Inflammatory macrophage treated with lipopolysaccharide for 1 hour (primary cell): ENCODE results near the gene RECQL5.

ENCODE experiments used
- DNase-seq, 2 donors: peaks; one replicate each; pipeline ENCODE4 v3.0.0-alpha.2; 2020 to 2022

Gene RECQL5

DNA sequence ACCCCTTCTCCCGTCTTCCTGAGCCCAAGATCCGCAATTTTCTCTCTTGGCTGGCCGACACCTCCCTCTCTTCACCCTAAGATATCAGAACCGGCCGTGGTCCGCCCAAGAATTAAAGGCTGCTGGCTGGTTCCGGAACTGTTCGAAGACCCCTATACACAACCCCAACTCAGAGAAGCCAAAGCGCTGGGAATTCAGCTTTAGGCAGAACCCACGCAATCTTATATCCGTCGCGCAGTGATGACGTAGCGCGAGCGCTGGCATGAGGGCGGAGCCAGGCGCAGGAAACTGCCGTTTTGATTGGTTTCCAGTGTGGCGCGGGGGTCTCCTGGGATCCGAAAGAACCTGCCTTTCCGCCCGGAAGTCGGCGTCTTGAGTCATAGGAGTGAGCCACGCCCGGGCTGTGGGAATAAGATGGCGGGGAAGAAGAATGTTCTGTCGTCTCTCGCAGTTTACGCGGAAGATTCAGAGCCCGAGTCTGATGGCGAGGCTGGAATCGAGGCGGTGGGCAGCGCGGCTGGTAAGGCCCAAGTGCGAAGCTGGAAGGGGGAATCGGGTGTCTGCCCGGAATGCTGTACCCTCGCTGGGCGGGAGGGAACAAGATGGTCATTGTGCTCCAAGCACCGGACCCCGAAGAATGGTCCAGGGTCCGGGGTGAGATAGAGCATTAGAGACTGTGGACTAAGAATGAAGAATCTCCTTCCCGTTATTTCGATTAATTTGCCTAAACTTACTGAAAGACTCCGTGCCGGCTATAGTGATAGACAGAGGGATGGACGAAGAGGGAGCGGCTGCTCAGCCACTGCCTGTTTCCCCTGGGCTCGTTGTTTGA, at the start of gene RECQL5, which contains the start of gene SAP30BP:
Gene RECQL5, minus strand, starts transcription at position 196 of the 832 bp plus-strand sequence. CDS start 597 bp downstream, outside the sequence.
Gene SAP30BP, plus strand, starts transcription at position 380 of the 832 bp plus-strand sequence. Its CDS starts 35 bp downstream, at position 415.
- peak; percentile 96 to 100 for DNase-seq

DNA sequence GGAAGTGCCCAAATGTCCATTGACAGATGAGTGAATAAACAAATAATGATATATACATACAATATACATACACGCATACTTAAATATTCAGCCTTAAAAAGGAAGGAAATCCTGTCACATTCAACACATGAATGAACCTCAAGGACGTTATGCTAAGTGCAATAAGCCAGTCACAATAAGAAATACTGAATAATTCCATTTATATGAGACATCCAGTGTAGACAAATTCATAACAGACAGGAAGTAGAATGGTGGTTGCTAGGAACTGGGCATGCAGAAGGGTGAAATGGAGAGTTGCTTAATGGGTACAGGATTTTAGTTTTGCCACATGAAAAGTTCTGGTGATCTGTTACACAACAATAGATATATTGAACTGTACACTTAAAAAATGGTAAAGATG, 45.5 kb upstream of the RECQL5 start:
- DNase-seq, result no peak

DNA sequence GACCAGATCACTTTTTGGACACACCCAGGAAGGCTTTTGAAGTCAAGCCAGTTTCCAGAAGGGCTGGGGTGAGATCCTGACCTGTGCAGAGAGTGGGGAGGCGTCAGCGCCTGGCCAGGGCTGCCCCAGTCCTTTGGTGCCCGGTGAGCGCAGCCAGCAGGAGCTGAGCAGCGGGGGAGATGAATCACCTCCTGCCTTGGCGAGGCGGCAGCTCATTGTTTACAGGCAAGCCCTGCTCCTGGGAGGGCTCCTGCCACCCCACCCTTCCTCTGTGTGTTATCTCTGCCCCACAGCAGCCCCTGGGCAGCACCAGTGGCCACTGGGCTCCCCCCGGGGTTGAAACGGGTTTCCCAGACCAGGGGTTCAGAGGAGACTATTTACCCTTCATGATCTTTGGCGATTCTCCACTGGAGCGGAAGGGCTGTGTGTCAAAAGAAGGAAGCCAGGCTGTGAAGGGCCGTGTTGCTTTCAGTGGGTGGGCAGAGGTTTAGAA, 40.2 kb upstream of the RECQL5 start:
- no peak for DNase-seq

DNA sequence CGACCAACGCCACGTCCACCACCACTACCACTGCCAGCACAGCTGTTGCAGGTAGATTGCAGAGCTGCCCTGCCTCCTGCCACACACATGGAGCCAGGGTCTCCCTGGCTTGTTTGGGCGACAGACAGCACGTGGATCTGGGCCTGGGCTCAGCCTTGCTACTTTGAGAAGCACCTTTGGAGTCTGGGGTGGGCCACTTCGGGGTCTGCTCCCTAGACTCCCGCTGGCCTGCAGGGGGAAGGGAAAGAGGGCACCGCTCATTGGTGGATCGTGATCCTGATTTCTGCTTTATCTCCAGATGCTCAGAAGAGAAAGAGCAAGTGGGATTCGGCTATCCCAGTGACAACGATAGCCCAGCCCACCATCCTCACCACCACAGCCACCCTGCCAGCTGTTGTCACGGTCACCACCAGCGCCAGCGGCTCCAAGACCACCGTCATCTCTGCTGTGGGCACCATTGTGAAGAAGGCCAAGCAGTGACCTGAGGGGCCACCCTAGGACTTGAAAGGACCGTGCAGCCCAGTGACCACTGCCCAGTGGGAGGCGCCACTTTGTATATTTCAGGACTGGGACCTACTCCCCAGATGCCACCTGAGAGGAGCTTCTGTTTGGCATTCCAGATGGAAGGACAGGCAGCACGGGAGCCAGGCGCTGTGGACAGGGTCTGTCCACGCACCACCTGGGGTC, 39.2 kb upstream of the RECQL5 start:
- DNase-seq, result no peak

DNA sequence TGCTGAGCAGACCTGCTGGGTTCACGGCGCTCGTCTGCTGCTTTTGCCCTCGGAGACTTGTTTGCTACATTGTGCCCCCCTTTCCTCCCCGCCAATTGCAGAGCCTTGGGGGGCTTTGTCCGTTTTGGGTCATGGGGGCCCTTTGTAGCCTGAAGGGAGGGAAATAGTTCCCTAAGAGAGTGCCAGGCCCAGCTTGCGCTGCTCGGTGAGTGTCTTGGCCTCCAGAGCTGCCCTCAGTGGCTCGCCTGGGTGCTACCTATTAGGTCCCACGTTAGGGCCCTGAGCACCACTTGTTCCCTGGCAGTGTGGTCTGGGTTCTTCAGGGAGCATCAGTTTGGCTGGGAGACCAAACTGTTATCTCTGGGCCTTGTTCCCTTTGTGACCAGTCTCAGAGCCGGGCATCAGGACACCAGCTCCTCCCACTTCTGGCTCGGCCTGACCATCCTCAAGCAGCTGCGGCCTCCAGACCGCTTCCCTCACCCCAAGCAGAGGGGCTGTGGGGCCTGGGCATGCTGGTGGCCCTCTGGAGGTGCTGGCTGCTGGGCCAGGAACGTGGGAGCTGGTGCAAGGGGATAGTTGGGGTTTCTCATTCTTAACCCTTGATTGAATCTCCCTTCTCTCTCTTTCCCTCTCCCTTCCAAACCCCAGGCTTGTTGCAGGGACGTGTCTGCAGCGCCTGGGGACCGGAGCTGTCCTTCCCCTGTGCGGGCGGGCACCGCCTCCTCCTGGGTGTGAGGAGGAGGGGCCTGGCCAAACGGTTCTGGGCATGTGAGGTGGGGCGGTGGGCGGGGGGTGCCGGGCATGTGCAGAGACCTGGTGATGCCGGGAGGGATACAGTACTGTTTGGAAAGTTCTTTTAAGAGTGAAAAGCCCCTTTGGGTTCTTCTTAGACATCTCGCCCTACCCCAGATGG, 38.3 kb upstream of the RECQL5 start:
- DNase-seq, result no peak

DNA sequence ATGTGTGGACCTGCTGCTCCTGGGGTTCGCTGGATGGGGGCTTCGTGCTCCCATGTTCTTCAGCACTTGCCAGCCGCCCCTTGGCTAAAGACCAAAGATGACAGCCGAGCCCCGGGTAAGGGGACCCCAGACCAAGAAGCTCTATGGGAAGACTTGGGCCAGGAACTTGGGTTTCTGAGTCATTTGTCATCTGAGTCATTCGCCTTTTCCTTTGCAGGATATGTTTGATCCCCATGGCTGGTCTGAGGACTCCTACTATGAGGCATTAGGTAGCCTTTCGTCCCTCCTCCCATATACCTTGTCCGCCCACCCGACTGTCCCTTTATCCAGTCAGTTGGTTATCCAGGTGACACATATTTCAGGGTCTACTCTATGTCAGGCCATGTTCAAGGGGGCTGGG, 36.6 kb upstream of the RECQL5 start:
- no peak for DNase-seq

DNA sequence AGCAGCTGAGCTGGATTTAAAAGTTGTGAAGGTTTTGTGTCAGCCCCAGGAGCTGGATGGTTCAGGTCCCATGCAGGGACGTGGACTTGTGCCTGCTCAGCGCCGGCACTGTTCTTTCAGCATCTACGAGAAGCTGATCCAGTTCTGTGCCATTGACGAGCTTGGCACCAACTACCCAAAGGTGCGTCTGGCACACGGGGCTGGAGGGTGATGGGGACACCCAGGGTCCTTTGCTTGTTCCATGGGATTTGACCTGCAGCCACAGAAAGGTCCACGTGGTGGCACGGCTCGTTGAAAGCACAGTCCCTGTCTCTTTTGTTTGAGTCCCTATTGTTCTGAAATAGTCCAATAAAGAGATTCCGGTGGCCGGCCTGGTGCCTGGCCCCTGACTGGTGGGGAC, 36.2 kb upstream of the RECQL5 start:
- no peak for DNase-seq

DNA sequence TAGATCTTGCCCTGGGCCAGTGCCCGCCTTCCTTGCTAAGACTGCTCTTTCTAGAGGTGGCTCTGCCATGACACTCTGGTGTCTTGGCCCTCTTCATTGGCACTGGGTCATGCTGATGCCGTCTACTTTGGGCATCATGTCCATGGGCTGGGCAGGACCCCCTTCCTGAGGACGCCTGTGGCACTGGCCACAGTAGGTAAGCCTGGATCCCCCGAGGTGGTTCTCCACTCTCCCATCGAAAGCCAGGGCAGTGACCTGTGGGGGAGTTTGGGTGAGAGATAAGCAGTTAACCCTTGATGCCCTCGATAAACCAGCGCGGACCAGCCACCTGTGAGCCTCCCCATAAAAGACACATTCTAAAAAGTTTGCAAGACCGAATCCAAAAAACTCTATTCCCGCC, 34.3 kb upstream of the RECQL5 start:
- no peak for DNase-seq

DNA sequence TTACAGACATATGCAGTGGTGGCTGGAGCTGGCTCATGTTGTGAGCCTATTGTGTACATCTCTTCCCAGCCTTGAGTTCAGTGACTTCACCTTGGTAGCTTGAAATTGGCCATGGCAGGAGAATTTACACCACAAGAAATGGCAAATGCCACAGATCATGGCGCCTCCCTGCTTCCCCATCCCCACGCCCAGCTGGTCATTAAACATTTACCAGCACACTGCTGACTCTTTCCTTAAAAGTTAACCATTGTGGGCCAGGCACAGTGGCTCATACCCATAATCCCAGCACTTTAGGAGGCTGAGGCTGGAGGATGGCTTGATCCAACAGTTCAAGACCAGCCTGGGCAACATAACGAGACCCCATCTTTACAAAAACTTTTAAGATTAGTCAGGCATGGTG, 31.7 kb upstream of the RECQL5 start:
- DNase-seq, result no peak

DNA sequence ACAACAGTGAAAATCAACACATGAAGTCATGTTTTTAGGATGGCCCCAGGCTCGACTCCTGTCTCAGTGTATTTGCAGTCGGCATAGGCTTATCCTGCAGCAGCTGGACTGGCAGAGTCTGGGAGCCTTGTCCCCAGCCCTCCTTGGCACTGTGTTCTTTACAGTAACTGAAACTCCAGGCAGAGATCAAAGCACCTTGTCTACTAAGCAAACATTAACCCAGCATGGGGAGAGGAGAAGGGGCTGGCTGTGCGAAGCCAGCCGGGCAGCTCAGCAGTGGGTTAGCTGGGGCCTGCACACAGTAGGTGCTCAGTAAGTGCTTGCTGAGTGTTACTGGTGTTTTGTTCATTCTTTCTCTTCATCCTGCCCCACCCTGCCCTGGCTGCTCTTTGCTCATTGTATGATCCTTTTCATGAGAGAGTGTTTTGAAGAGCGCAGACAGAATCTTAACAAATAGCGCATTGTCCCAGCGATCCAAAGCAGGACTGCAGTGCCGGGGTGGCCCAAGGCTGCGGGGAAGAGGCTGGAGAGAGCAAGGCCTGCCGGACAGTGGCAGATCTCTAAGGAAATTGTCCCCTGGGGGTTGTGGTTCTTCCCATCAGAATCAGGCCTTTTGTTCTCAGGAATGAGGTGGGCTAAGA, 30.8 kb upstream of the RECQL5 start:
- DNase-seq, result no peak

DNA sequence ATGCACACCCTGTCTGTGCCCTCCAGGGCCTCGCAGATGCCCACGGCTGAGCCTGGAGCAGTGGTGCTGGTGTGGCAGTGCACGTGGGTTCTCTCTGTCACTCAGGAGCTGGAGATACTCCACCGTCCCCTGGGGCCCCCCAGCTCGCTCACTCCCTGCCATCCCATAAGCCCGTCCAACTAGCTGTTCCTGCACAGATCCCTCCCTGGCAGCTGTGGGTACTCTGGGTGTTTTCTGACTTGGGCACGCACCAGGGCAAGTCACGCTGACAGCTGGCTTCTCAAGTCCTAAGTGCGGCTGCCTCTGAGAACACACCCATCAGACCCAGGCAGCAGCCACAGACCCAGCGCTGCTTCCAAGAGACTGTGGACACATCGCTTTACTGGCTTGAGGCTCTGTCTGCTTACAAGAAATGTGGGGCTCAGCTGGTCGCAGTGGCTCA, 28.9 kb upstream of the RECQL5 start:
- no peak for DNase-seq

DNA sequence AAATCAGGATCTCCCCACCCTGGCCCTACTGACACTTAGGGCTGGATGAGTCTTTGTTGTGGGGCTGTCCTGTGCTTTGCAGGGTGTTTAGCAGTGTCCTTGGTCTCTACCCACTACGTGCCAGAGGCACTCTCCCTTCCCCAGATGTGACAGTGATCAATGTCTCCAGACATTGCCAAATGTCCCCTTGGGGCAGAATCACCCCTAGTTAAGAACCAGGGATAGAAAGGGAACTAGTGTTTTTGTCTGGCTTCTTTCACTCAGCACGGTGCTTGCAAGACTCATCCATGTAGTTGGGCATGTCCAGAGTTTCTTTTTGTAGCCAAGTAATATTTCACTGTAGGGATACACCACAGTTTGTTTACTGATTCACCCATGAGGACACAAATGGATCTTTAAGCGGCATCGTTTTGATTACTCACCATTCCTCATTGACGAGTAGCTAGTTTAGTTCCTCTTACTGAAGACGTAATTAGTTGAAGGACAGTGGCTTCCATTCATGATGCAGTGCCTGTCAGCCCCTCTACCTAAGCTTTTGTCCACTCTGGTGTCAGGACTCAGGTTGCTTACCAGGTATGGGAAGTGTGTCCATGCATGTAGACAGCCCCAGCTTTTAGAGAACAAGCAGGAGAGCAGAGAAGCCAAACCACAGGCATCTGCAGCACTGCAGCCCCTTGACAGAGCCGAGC, 28.3 kb upstream of the RECQL5 start:
- DNase-seq, result no peak

DNA sequence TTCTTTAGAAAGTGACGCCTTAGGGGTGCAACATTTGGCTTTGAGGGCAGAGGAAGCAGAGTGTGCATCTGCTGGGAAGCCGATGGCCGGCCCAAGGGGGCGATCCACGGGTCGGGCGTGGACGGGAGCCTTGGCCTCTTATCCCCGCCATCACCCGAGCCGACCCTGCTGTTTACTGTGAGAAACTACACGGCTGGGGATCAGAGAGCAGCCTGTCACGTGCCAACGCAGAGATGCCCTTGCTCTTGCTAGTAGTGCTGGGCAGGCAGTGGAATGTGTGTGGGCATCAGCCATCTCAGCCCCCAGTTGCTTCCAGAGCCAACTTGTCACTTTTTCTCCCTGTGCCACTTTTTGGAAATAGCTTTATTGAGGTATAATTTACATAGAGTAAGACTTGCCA, 27.6 kb upstream of the RECQL5 start:
- no peak for DNase-seq

DNA sequence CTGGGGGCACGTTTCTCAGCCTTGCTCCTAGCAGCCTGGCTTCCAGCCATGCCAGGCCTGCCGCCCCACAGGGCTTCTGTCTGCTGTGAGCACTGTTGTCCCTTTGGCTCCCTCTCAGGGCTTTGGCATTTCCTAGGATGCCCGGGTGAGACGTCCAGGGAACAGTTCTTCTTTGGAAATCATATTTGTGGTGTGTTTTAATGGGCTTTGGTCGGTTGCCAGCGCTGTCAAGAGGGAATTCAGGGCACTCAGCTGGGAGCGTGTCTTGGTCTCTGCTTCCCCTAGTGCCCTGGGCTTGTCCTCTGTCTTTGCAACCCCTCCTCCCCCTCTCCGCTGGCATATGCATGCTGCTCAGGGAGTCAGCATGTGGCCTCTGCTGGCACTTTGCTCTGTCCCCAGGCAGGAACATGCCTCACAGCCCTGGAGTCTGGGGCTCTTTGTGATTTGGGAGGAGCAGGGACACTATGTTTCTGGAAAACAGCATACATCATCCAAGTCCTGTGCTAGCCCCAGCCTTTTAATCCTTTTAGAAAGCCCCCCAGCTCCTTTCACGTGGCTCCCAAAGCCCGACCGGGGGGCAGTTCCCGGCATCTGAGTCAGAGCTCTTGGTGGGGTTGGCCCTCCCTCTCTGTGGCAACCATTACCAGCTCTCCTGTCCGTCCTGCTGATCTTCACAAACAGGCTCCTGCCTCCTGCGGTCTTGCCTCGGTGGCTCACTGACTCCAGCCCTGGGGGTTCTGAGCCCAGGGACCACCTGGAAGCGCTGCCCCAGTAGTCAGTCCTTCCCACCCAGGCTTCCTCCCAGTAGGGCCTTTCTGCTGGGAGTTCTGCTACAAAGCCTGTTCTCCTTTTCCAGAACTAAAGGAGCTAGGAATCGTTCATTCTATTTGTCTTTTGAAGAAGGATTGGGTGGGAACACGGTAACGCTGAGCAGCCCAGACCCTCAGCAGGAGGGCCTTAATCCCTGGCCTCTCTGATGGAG, 26.8 kb upstream of the RECQL5 start:
- no peak for DNase-seq

DNA sequence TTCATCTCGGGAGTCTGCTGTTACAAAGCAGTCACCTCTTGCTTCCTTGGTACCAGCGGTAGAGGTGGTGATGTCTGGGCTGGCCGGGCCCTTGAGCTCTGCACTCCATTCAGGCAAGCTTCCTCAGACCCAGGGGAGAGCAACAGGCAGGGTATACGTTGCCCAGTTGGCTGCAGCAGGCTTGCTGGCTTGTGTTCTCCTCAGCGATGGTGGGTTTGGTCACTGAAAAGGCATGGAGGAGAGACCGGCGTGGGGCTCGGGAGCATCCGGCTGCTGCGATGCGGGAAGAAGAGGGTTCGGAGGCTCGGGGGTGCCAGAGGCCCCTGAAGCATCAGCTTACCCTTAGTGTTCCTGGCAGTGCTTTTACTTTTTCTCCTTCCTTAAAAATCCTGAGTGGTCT, 26.0 kb upstream of the RECQL5 start:
- no peak for DNase-seq

DNA sequence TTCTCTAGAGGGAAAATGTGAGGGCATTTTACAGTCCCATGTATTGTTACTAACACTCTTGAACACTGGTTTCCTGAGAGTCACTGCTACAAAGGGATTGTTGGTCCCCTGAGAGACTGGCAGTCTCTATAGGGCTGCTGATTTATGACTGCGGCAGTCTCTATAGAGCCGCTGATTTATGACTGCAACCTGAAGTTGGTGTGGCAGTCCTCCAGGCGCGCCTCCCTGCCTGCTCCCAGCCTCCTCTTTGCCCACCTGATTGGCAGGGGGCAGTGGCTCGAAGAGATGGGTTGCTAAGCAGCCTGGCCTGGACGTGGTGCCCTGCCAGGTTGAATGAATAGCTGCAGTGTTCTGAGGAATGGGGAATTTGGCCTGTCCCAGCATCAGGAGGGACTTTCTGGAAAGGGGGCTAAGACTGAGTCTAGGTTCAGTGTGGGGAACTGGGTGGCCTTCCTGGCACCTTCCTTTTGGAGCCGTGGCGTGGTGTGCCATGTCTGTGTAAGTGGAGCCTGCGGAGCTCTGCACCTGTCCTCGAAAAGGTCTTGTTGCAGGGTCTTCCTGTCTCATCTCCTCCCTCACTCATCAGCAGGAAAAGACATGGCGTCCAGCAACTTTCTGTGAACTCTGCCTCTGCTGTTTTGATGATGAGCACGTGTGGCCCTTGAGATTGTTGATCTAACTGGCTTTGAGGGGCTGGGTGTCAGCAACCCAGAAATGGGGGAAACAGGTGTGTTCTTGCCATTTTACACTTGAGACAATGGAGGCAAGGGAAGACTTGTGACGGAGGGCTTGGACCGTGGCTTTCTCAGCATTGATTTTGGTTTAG, 25.1 kb upstream of the RECQL5 start:
- DNase-seq, result no peak

DNA sequence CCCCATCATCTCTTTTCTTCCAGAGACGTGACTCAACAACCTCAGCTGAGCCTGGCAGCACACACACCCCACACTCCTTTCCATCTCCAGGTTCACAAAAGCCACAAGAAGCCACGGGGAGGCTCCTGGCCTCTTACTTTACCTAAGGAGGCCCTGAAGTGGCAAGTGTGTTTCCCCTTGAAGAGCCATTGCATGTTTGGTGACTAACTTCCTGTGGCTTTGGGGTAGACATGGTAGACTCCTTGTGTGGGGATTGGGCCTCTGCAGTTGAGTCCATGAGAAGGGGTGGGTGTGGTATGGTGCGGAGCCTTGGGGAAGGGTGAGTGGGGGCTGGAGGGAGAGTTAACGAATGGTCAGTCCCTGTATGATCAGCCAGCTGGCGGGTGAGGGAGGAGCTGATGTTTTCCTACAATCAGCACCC, 24.4 kb upstream of the RECQL5 start:
- no peak for DNase-seq

DNA sequence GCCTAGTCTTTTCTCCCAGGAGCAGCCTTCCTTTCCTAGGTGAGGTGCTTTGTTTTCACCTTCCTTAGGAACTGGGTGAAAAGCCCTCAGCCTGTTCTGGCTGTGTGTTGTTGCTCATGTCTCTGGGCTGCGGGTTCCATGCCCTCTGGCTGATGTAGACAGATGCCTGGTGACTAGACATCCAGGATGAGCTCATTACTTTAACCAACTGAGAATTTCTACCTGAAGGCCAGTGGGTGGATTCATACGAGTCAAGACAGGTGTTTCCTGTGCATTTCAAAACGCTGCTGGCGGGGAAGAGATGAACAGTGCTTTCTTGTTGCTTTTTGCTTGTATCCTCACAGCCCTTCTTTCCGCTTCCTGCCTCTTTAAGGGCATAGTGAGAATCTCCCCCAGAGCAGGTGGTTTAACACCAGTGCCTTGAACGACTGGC, 22.5 kb upstream of the RECQL5 start:
- no peak for DNase-seq

DNA sequence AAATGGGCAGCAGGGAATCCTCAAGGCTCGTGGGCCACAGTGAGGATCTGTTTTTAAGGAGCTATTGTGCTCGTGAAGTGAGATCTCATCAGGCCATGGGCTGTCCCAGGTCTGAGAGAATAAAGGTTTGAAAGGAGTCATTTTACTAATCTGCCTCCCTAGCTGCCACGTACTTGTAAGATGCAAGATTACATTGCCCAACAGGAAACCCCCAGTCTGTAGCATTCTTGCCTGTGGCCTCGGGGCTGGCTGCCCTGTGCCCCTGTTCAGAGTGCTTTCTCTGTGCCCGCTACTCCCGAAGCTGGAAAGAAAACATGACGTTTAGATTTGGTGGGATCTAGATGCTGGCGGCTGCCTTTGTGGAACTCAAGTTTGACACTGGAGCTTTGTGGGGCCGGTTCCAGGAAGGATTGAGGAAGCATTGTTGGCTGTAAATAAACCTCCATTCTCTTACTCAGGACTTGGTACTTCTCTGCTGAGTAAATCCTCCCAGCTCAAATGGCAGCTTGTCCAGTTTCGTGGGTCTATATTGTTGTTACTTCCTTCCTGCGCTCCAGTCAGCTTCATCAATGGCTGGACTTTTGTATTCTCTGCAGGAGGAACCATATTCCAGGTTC, 21.4 kb upstream of the RECQL5 start:
- DNase-seq, result peak; percentile 44 to 58
